ENCODE measurements around the gene CSNK2A2.

The CSNK2A2 gene

GRCh38 chr16:58198022-58198683 lies at the start of gene CSNK2A2:
Gene CSNK2A2 (minus strand): TSS chr16:58198106. CDS start chr16:58197736, 370 bp downstream.
- peak; percentile 83 for DNase-seq

DNA sequence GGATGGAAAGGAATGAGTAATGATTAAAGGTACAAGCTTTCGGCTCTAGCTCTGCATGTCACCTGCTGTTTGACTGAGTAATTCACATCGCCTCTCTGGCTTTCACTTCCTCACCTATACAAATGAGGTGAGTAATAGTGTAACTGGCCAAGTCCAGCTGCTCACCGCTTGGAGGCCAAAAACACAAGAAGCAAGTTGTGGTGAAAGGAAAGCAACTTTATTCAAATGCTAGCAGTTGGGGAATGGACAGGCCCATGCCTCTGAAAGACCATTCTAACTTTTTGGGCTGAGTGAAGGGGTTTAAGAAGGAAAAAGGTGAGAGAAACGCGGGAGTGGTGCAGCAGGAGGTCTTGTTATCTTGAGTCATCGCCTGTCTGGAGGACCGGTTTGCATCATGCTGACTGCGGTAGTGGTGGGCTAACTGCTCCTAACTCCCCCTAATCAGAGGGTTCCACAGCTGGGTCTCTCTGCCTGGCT lies 45.7 kb upstream of the CSNK2A2 start:
- peak; percentile 21 for DNase-seq

GRCh38 chr16:58236831-58237230 lies 38.9 kb upstream of the CSNK2A2 start:
- no peak for DNase-seq

DNA sequence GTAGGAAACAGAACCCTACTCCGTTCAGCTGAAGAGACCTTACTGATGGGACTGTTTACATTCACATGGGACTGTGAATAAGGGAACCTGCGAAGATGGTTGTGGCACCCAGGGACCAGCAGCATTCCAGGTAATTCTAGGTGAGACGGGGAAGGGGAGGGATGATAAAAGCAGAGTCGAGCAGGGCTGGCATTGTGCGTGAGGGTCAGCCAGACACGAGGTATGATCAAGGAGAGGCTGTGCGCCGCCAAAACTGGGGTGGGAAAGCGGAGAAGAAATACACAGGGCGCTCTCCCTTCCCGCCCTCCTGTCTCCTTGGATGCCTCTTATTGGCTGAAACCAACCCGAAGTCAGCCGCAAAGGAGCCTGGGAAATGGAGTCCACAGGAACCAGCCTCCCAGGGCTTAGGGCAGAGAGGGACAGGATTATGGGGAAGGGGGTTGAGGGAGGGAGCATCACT lies 38.4 kb upstream of the CSNK2A2 start:
- DNase-seq, result peak; percentile 78

DNA sequence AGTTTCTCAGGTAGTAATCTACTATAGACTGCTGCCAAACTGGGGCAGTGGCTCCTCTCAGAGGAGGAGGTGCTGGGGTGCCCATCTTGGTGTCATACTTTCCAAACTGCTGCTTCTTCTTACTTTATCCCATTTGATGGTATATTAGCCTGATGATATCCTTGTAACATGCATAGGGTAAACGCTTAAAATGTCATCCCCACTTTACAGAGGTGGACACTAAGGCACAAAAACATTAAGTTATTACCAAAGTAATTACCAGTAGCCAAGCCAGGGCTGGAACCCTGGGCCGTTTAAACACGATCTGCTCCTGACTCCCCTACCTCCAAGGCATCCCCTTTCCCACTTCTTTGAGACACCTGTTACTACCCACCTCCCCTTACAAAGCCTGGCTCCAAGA lies 37.8 kb upstream of the CSNK2A2 start:
- no peak for DNase-seq

- DNase-seq, result no peak
These were observed 37.1 kb upstream of the CSNK2A2 start for GRCh38 chr16:58234831-58235595.

DNA sequence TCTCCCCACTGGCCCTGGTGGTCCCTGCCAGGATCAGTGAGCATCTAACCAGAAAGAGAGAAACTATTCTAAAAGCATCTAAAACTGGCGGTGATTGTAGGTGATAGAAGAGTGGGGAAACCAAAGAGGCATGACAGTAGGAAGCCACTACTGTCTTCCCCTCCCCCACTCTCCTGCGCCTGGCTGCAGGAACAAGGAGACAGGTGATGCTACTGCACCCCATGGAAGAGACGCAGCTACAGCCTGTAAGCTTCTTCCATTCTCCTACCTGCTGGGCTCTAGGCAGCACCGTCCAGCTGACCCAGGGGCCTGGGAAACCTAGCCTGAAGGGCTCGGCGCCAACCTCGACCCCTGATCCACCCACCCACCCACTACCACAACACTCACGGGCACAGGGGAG lies 32.4 kb upstream of the CSNK2A2 start:
- no peak for DNase-seq

DNA sequence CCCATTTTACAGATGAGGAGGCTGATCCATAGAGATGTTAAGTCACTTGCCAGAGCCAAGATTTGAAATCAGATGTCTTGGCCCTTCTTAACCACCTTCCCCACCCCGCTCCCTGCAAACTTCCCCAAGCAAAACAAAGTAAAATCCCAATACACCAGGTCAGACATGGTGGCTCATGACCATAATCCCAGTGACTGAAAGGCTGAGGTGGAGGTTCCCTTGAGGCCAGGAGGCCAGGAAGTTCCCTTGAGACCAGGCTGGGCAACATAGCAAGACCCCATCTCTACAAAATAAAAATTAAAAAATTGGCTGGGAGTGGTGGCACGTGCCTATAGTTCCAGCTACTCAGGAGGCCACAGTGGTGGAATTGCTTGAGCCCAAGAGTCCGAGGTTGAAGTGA lies 28.9 kb upstream of the CSNK2A2 start:
- DNase-seq, result no peak

GRCh38 chr16:58225965-58226602 lies 28.2 kb upstream of the CSNK2A2 start:
- DNase-seq, result no peak

DNA sequence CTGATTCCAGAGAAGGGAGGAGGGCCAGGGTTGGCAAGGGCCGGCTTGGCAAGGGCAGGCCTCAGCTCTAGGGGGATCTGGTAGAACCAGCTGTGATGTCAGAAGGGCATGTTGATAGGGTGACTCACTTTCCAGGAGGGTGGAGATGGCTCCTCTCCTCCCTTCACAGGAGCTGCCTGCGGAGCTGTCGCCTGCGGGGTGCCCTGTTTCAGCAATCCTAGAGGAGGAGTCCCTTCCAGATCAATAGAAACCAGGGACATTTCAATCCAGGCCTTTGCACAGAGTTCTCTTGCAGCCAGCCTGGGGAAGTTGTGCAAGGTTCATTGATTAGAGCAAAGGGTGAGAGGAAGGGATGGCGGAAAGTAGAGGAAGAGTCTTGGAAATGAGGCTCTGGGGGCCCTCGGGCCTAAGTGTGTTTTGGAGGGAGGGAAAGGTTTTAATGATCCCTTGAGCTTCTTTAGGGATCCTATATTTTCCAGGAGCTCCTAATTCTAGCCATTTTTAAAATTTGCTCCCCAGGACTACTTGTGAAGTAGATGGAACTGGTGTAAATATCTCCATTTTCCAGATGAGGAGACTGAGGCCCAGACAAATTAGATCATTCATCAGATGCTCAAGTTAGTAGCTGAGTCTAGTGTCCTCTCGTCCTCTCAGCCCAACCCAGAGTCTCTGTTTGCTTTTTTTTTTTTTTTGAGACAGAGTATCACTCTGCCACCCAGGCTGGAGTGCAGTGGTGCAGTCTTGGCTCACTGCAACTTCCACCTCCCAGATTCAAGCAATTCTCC lies 24.8 kb upstream of the CSNK2A2 start:
- peak; percentile 40 for DNase-seq

- DNase-seq, result no peak
These were observed 21.5 kb upstream of the CSNK2A2 start for GRCh38 chr16:58219432-58219831.

- no peak for DNase-seq
These were observed 20.9 kb upstream of the CSNK2A2 start for GRCh38 chr16:58218786-58219185.

- DNase-seq, result no peak
These were observed 19.5 kb upstream of the CSNK2A2 start for GRCh38 chr16:58217311-58217925.

GRCh38 chr16:58212824-58213655 lies 15.1 kb upstream of the CSNK2A2 start:
- no peak for DNase-seq

GRCh38 chr16:58211846-58212245 lies 13.9 kb upstream of the CSNK2A2 start:
- no peak for DNase-seq

DNA sequence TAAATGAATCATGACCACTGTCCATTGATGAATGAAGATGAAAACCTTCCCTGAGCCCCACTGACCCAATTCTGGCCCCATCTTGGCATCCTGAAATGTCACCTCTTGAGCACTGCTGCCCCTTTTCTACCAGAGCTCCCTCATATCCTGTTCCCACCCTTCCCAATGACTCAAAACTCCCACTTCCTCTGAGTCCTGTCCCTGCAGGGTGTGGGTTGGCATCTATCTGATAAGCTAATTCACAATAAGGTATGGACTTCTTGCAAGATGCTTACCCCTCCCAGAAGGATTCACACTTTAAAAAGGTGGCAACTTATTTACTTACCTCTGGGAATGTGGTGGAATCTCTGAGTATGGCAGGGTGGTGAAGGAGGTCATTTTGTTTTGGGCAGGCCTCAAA lies 13.3 kb upstream of the CSNK2A2 start:
- DNase-seq, result no peak

DNA sequence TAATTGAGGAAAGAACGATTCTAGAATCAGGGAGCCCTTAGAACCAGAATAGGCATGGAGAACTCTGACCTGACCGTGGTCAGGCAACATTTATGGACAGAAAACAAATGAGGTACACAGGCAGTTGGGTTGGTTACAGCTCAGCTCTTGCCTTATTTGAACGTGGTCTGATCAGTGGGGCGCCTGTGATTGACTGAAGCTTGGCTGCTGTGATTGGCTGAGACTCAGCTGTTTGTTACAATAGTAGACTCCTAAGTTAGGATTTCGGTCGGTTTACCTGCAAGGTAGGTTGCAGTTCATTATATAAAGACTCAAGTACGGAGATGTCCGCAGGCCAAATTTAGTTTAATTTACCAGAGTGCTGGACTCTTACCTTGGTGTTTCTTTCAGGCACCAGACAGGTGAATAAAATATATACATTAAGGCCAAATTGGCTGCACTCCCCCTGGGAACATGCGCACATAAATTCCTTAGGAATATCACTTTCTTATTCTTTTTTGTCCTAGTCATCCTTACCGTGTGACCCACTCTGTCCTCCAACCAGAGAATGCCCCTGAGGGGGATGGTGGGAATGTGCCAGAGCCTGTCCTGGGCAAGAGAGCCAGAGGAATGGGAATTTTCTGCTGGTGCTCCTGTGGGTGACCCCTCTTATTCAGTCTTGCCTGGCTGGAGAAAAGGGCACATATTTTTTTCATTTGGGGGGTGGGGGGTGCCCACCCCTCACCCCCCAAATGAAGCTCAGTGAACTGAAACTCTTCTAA lies 7.5 kb upstream of the CSNK2A2 start:
- no peak for DNase-seq

- no peak for DNase-seq
These were observed 3.3 kb upstream of the CSNK2A2 start for GRCh38 chr16:58201163-58201562.

GRCh38 chr16:58200004-58200797 lies 2.3 kb upstream of the CSNK2A2 start:
- DNase-seq, result no peak
